SK-N-MC (cell line): Measurements from ENCODE around the gene CLIP4.

Experiments used
- EZH2 ChIP-seq: fragments of 200-600 bp; sonication (generic); IDR thresholded peaks from one replicate; pipeline ENCODE4 v1.6.1; 2017; ENCODE audit warnings: antibody characterized with exemption
- FOXP2 ChIP-seq: optimal IDR thresholded peaks from 2 replicates; pipeline ENCODE3; 2011; ENCODE audit warnings: mild to moderate bottlenecking, moderate library complexity; ENCODE audit not compliant: insufficient read depth; ENCODE audit errors: extremely low read length, control extremely low read depth

DNA sequence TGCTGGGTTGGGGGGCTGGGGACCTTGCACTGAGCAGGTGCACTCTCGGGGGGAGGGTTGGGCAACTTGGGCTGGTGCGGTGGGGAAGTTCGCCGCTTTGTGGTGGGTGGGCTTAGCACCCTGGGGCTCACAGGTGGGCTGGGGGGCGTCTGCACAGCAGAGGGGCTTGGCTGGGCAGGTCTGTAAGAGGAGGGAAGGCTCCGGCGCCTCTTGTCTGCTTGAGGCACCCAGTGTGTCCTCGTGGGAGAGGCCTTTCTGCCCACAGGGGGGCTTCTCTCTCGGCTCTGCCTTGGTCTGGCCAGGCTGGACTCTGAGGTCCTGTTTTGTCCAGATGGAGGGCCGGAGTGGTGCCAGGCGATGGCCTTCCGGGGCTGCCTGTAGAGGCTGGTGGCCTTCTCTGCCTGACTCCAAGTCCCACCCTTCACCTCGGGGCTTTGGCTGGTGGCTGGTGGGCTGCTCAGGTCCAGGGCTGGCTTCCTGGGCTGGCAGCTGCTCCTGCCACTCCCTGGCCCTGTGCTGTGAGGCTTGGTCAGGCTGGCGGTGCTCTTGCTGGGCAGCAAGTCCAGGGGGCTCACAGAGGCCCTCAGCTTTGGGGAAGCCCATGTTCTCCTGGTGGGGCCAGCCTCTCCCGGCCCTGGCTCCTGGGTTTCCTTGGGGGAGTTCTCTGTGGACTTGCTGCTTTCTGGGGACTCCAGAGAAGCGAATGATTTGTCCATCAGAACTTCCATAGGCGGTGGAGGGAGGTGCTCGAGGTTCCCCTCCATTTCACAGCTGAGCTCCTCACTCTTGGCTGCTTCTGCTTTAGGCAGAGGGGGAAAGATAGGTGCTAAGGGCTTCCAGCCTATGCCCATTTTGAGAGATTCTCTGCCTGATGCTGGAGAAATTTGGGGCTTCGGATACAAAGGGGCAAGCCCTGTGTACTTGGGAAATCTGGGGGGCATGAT, 43.9 kb upstream of the CLIP4 start:
- TF ChIP-seq EZH2 (no peak), FOXP2 (no peak)
